HG03280 (cell line): ENCODE measurements around the gene KDM2A.
"Not testable (repeated sequence)": the region's sequence is repeated elsewhere in the genome, so short reads cannot be mapped to it uniquely, and the experiment has no call there.

Experiments
- ATAC-seq: cut with Tn5 transposase; IDR thresholded peaks from one replicate; pipeline ENCODE4 v1.9.1; 2021; ENCODE audit warnings: mild to moderate bottlenecking, moderate library complexity; ENCODE audit not compliant: unreplicated experiment

The KDM2A gene

GRCh38 chr11:67233584-67234190 is 114.6 kb downstream of the KDM2A start:
- no peak for ATAC-seq

GRCh38 chr11:67234571-67234970 is 115.5 kb downstream of the KDM2A start:
- ATAC-seq, result not testable (repeated sequence)

GRCh38 chr11:67237574-67237973 is 118.5 kb downstream of the KDM2A start:
- ATAC-seq, result no peak

- no peak for ATAC-seq
Observed at GRCh38 chr11:67238894-67239782, 120.1 kb downstream of the KDM2A start.

GRCh38 chr11:67239783-67240575 is 120.9 kb downstream of the KDM2A start:
- ATAC-seq, result peak; percentile 87

- peak; percentile 33 for ATAC-seq
Observed at GRCh38 chr11:67240576-67241389, 121.7 kb downstream of the KDM2A start.

GRCh38 chr11:67242548-67242947 is 123.5 kb downstream of the KDM2A start:
- ATAC-seq, result no peak

- no peak for ATAC-seq
Observed at GRCh38 chr11:67243051-67243450, 124.0 kb downstream of the KDM2A start.

GRCh38 chr11:67245046-67245445 is 126.0 kb downstream of the KDM2A start:
- ATAC-seq, result no peak

- no peak for ATAC-seq
Observed at GRCh38 chr11:67247946-67248550, 129.0 kb downstream of the KDM2A start.

GRCh38 chr11:67248653-67249052 is 129.6 kb downstream of the KDM2A start:
- ATAC-seq, result no peak

- no peak for ATAC-seq
Observed at GRCh38 chr11:67250059-67251043, 131.3 kb downstream of the KDM2A start.

- ATAC-seq, result no peak
Observed at GRCh38 chr11:67251841-67252240, 132.8 kb downstream of the KDM2A start.

GRCh38 chr11:67252831-67253239 is 133.8 kb downstream of the KDM2A start:
- ATAC-seq, result no peak

GRCh38 chr11:67253872-67254624 is 135.0 kb downstream of the KDM2A start:
- ATAC-seq, result no peak

GRCh38 chr11:67254798-67255197 is 135.7 kb downstream of the KDM2A start:
- no peak for ATAC-seq

- ATAC-seq, result no peak
Observed at GRCh38 chr11:67255353-67255752, 136.3 kb downstream of the KDM2A start.

GRCh38 chr11:67255864-67256263 is 136.8 kb downstream of the KDM2A start:
- ATAC-seq, result no peak
